Astrocyte (in vitro differentiated cells and primary cell): ENCODE data around the gene ANKRD44.

Experiments used
- EZH2 ChIP-seq: IDR thresholded peaks from 2 replicates; pipeline ENCODE4 v1.6.1; 2012; ENCODE audit warnings: mild to moderate bottlenecking, low read length, inconsistent platforms; ENCODE audit not compliant: insufficient read depth
- TF ChIP-seq, protein P1 (sequence below): IDR thresholded peaks from 2 replicates; pipeline ENCODE4 v1.5.1; 2011; ENCODE audit warnings: low read depth, mild to moderate bottlenecking, inconsistent platforms, low read length, moderate library complexity; ENCODE audit not compliant: insufficient read depth

DNA sequence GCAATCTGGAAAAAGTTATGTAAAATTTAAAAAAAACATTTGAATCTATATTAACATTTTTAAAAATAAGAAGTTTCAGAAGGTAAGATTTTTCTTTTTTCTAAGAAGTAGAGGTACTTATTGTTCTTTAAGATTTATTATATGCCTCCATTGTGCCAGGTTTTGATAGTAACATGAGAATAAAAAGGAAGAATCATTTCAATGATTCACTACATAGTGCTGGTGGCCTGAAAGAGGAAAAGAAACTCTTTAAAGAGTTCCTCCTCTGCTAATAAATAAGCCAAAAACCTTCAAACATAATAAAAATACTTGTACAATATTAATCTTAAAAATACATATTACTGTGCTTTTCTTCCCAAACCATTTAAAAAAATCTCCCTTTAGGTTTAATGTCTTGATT is 69.0 kb downstream of the ANKRD44 start:
- TF ChIP-seq, protein P1, sequence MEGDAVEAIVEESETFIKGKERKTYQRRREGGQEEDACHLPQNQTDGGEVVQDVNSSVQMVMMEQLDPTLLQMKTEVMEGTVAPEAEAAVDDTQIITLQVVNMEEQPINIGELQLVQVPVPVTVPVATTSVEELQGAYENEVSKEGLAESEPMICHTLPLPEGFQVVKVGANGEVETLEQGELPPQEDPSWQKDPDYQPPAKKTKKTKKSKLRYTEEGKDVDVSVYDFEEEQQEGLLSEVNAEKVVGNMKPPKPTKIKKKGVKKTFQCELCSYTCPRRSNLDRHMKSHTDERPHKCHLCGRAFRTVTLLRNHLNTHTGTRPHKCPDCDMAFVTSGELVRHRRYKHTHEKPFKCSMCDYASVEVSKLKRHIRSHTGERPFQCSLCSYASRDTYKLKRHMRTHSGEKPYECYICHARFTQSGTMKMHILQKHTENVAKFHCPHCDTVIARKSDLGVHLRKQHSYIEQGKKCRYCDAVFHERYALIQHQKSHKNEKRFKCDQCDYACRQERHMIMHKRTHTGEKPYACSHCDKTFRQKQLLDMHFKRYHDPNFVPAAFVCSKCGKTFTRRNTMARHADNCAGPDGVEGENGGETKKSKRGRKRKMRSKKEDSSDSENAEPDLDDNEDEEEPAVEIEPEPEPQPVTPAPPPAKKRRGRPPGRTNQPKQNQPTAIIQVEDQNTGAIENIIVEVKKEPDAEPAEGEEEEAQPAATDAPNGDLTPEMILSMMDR, result no peak
- no peak for TF ChIP-seq EZH2
